Pulmonary artery endothelial cell (primary cell): Measurements from ENCODE around the gene GGPS1. TPM values are rescaled to one million over a fixed set of nuclear protein-coding genes. Genes with fewer than 3 reads are reported as not detected.
"Not testable (repeated sequence)": the region's sequence is repeated elsewhere in the genome, so short reads cannot be mapped to it uniquely, and the experiment has no call there.

Source experiments
- DNase-seq: peaks from one replicate; pipeline ENCODE4 v3.0.0-alpha.2; 2011; ENCODE audit warnings: low read depth, low spot score
- total RNA-seq: library from RNA; depleted of rRNA; stranded (reverse); fragments of >200 nt; gene quantifications from 2 replicates; pipeline ENCODE4 v1.2.3, GENCODE V29; 2014

The GGPS1 gene
- 28.4 and 28.7 TPM in 2 replicates for total RNA-seq

DNA sequence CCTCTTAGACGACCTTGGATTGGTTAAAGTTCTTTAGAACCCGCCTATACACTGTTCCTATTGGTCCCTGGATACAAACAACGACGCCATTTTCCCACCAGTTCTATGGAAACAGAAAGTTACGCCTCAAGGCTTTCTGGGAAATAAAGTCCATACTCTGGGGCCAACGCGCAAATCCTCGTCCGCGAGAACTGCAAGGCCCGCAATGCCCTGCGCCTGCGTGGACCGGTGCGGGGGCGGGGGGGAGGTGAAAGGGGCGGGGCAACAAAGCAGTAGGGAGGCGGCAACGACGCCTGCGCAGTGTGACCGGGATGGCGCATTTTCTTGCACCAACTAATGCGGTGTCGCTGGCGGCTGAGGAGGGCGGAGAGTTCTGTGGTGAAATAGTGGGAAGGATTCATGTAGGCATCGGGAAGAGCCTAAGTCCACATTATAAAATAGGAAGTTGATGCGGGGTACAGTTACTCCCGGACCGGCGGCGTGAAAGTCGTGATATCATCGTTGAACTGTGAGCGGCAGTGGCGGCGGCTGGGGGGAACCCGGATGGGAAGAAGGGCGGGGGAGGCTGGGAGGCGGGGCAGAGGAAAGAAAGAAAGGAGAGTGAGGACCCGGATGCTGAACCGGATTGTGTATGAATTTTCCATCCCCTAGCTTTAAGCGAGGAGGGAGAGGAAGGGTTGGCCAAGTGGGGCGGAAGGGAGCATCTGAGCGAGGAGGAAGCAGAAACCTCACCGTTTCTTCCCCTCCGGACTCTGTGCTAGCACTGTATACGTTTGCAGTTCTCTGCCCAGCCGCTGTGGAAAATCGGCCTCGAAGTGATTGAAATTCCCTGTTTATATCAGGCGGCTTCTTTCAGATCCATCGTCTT is at the start of gene GGPS1:
Gene GGPS1 (plus strand): TSS at position 300 of the 868 bp plus-strand sequence. CDS start 6,695 bp downstream, outside the sequence.
- DNase-seq = peak; percentile 99

DNA sequence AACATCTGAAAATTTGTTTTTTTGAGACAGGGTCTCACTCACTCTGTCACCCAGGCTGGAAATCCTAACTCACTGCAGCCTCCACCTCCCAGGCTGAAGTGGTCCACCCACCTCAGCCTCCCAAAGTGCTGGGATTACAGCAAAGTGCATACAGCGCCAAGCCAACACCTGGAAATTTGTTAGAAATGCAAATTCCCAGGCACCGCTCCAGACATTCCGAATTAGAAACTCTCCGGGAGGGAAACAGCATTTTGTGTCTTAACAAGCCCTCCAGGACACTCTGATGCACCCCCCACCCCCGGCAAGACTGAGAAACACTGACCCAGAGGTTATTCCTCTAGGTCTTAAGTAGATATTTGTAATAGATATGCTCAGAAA is 49.5 kb upstream of the GGPS1 start:
- DNase-seq = no peak

- DNase-seq = no peak
Measured at GRCh38 chr1:235279694-235280093, 48.7 kb upstream of the GGPS1 start.

GRCh38 chr1:235280467-235280866 is 47.9 kb upstream of the GGPS1 start:
- no peak for DNase-seq

DNA sequence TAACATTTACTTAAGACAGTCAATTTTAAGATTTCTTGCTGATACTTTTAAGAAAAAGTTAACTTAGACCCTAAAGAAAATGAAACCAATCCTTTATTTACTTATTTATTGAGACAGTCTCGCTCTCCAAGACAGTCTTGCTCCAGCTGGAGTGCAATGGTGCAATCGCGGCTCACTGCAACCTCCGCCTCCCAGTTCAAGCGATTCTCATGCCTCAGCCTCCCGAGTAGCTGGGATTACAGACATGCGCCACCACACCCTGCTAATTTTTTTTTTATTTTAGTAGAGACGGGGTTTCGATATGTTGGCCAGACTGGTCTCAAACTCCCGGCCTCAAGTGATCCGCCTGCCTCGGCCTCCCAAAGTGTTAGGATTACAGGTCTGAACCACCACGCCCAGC is 44.7 kb upstream of the GGPS1 start:
- DNase-seq = not testable (repeated sequence)

- no peak for DNase-seq
Measured at GRCh38 chr1:235284231-235284769, 44.1 kb upstream of the GGPS1 start.

- no peak for DNase-seq
Measured at GRCh38 chr1:235286667-235287066, 41.7 kb upstream of the GGPS1 start.

- no peak for DNase-seq
Measured at GRCh38 chr1:235287208-235287882, 41.0 kb upstream of the GGPS1 start.

GRCh38 chr1:235289859-235290739 is 38.3 kb upstream of the GGPS1 start:
- DNase-seq = no peak

DNA sequence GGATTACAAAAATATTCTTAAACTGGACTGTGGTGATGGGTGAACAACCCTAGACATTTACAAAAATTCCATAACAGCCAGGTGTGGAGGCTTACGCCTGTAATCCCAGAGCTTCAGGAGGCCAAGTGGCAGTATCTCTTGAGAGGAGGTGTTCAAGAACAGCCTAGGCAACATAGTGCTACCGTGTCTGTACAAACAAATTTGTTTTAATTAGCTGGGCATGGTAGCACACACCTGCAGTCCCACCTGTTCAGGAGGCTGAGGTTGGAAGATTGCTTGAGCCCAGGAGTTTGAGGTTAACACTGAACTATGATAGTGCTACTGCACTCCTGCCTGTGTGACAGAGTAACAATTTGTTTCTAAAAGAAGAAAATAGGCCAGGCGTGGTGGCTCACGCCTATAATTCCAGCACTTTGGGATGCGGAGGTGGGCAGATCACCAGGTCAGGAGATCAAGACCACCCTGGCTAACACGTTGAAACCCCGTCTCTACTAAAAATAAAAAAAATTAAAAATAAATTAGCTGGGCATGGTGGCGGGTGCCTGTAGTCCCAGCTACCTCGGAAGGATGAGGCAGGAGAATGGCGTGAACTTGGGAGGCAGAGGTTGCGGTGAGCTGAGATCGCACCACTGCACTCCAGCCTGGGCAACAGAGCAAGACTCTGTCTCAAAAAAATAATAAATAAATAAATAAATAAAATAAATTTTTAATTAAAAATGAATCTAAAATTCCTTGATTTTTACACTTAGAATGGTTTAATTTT is 37.4 kb upstream of the GGPS1 start:
- DNase-seq = no peak

GRCh38 chr1:235291599-235292091 is 36.7 kb upstream of the GGPS1 start:
- DNase-seq = no peak

- DNase-seq = no peak
Measured at GRCh38 chr1:235292790-235293189, 35.6 kb upstream of the GGPS1 start.

DNA sequence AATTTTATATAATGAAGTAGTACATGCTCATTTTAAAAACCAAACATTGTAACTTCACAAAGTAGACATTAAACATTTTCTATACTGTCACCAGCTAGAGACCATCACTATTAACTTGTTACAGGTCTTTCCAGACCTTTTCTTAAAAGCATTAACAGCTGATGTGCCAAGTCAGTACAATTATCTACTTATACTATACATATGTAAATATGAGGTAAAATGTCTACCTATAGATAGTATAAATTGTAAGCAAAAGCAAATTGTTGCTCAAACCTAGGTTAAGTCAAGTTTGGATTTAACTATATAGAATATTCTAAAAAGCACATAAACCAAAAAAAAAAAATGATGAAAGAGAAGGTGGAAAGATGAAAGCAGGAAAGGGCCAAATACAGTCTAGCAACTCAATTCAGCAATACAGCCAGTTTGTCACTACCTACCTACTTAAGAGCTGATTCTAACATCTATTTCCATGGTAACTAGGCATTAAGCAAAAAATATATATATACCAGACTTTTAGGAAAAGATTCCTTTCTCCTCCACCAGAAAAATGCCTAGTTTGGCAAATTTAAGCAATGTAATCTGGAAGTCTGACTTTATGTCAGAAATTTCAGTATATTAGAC is 34.9 kb upstream of the GGPS1 start:
- no peak for DNase-seq

- DNase-seq = no peak
Measured at GRCh38 chr1:235295902-235296350, 32.4 kb upstream of the GGPS1 start.

DNA sequence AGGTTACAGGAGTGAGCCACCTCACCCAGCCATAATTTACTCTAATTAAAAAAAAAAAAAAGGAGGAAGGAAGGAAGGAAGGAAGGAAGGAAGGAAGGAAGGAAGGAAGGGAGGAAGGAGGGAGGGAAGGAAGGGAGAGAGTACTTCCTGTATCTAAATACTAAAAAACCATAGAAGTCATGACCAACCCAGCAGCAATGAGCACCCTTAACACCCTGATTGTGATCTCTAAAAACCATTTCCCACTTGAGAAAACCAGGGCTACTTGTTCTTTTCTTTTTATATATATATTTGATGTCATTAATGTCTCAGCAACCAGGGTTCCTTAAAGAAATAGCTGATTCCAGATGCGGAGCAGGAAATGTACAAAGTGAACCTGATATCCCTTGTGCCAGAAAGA is 31.6 kb upstream of the GGPS1 start:
- DNase-seq = no peak

DNA sequence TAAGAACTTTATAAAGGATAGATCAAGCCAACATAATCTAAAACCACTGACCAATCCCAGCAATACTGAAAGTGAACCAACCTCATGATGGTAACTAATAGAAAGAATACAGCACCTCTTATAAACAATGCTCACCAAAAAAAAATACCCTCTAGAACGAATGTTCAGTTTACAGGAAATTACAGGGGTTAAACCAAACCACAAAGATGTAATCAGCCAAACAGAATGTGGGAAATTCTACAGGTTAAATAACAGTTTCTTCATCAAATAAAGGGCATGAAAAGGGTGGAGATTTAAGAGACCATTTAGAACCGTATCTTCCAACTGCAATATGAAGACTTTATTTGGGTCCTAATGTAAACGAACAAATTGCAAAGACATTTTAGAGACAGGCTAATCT is 30.8 kb upstream of the GGPS1 start:
- no peak for DNase-seq

- DNase-seq = no peak
Measured at GRCh38 chr1:235298758-235299157, 29.6 kb upstream of the GGPS1 start.

DNA sequence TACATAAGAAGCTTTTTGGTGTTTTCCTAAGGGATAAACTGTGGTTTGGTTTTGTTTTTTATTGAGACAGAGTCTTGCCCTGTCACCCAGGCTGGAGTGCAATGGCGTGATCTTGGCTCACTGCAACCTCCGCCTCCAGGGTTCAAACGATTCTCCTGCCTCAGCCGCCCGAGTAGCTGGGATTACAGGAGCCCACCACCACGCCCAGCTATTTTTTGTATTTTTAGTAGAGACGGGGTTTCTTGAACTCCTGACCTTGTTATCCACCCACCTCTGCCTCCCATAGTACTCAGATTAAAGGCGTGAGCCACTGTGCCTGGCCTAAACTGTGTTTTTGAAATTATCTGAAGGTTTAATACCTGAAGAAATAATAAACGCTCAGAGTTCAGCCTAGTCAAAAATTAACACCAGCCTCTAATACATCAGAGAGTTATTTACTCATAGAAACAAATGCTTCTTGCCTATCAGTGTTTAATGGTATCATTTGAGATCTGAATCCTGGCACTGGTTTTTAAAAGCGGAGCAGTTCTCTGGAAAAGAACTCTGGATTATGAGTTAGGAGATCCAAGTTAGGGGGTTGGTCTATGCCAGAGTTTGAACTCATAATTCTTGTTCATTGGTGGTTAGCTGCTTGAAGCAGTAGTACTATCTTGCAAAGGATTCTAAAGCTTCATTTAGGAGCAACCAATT is 29.1 kb upstream of the GGPS1 start:
- no peak for DNase-seq

DNA sequence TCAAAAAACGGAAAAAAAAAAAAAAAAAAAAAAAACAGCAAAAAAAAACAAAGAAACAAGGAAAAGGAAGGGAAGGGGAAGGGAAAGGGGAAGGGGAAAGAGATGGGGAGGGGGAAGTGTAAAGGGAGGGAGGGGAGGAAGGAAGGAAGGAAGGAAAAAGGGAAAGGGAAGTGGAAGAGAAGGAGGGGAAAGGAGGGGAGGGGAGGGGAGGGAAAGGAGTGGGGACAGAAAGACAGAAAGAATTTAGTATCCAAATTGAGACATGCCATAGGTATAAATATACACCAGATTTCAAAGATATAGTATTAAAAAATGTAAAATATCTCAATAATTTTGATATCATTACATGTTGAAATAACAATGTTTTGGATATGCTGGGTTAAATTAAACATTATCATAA is 26.2 kb upstream of the GGPS1 start:
- DNase-seq = no peak
